AG20443 (cell line): ENCODE measurements around the gene RAB11A.
"Not testable (repeated sequence)": the region's sequence is repeated elsewhere in the genome, so short reads cannot be mapped to it uniquely, and the experiment has no call there.

Experiments
- DNase-seq: peaks from one replicate; pipeline ENCODE4 v3.0.0; 2012; ENCODE audit warnings: low spot score, mixed read lengths

The RAB11A gene

DNA sequence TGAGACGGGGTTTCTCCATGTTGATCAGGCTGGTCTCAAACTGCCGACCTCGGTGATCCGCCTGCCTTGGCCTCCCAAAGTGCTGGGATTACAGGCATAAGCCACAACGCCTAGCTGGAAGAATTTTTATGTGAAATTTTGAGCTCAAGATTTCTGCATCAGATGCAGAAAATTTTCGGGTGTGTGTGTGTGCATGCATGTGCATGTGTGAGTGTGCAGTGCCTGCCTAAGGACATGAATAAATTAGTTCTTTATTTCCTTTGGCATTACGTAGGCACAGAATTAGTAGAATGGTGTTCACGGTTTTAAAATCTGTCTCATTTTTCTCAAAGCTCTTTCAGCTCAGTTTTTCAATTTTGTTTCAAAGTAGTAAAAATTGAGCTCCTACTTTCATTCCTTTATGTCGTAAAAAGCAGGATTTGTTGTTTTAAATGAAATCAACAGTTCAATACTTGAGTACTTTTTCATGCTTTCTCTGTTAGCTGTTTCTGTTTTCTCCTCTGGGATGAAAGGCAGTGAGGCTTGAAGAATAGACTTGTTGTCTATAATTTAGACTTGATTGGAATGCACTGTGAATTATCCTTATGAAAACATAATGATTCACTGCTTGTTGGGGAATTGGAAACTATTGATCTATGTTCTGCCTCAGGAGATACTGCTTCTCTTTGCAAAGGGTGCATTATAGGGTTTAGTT, 23.3 kb upstream of the RAB11A start:
- DNase-seq = no peak

DNA sequence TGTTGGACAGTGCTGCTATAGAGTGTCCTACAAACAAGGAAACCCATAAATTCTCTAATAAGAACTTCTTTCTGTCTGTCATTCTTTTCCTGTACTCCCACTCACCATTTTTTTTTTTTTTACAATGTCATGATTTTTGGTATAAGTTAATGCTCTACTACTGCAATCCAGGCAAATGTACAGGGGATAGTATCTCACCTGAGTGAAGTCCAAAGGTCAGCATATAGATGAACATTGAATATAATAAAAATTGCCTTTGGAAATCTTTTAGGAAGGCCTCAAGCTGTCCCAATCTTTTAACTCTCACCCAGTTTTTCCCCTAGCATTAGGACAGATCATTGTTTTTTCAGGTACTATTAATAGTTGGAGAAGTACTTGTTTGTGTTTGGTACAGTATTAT, 21.3 kb upstream of the RAB11A start:
- no peak for DNase-seq

DNA sequence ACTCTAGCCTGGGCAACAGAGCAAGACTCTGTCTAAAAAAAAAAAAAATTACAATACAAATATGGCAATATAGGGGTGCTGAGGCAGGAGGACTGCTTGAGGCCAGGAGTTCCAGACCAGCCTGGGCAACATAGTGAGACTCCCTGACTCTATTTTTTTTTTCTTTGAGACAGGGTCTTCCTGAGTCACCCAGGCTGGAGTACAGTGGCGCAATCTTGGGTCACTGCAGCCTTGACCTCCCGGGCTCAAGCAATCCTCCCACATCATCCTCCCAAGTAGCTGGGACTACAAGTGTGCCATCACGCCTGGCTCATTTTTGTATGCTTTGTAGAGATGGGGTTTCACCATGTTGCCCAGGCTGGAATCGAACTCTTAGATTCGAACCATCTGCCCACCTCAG, 17.3 kb upstream of the RAB11A start:
- DNase-seq = no peak

DNA sequence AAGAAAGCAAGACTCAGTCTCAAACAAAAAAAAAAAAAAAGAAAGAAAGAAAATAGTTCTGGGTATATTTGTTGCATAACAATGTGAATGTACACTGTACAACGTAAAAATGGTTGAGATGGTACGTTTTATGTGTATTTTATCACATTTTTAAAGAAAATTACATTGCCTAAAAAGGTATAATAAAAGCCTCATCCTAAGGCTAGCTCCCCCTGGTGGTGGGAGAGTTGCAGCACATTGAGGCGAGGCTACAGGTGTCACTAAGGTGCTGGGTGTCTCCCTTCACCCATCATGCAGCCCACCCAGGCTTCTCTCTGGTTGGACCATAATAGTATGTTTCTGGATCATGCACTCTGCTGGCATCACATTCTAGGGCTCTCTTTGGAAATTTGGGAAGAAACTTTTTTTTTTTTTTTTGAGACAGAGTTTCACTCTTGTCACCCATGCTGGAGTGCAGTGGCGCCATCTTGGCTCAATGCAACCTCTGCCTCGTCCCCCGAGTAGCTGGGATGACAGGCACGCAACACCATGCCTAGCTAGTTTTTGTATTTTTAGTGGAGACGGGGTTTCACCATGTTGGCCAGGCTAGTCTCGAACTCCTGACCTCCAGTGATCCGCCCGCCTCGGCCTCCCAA, 12.4 kb upstream of the RAB11A start:
- peak; percentile 53 for DNase-seq

DNA sequence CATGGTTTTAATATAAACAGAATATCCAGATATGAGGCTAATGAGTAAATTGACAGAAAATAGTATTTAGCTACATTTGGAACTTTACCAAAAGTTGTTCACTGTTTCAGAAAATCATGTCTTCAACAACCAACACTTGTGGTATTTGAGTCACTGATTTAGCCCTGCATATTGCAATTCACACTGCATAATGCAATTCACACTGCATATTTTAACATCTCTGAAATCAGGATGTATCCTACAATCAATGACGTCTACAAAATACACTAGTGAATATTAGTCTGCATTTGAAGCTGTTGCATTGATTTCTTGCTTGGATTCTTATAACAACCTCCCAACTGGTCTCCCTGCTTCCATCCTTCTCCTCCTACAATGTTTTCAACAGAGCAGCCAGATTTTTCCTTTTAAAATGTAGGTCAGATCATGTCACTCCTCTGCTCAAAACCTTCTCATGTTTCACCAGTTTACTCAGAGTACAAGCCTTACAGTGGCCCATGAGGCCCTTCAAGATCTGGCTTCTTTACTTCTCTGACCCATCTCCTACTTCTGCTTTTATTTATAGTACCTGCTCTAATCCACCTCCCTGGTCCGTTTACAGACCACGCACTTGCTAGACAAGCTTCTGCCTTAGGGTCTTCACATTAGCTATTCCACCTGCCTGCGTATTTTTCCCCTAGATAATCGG, 11.4 kb upstream of the RAB11A start:
- DNase-seq = no peak

DNA sequence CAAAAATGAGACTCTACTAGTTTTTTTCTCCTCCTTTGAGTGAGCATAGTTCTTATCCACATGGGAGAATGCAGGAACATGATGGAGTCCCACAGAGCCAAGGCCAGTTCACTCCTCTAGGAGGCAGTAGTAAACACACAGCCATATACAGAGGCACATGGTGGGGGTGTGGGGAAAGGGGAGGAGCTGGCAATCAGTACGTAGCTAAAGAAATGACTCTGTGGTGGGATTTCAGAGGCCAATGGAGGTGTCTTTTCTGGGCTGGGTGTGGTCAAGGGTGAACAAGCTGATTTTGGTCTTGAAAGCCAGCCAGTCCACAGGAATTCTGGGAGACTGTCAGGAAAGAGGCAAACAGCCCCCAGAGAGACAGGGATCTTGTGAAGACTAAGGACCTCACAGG, 6.6 kb upstream of the RAB11A start:
- DNase-seq = peak; percentile 60

DNA sequence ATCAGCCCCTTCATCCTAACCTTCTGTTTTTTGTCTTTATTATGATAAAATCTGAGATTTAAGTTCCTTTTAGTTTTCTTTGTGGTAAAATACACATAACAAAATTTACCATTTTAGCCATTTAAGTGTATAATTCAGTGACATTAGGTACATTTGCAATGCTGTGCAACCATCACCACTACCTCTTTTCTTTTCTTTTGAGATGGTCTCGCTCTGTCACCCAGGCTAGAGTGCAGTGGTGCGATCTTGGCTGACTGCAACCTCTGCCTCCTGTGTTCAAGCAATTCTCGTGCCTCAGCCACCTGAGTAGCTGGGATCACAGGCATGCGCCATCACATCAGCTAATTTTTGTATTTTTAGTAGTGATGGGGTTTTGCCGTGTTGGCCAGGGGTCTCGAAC, 6.2 kb upstream of the RAB11A start:
- no peak for DNase-seq

DNA sequence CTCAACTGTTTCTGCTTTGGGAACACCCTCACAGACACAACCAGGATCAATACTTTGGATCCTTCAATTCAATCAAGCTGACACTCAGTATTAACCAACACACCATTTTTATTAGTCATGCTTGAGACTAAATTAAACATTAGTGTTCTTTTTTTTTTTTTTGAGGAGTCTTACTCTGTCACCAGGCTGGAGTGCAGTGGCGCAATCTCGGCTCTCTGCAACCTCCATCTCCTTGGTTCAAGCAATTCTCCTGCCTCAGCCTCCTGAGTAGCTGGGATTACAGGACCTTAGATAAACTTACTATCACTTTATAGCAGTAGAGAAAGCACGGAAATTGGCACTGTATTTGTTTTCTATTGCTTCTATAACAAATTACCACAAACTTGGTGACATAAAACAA, 2.0 kb upstream of the RAB11A start:
- DNase-seq = no peak

DNA sequence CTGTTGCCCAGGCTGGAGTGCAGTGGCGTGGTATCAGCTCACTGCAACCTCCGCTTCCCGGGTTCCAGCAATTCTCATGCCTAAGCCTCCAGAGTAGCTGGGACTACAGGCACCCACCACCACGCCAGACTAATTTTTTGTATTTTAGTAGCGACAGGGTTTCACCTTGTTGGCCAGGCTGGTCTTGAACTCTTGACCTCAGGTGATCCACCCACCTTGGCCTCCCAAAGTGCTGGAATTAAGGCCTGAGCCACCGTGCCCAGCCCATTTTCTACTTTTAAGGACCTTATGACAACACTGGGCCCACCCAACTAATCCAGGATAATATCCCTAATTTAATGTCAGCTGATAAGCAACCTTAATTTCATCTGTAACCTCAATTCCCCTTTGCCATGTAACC, 1.4 kb upstream of the RAB11A start:
- not testable (repeated sequence) for DNase-seq

DNA sequence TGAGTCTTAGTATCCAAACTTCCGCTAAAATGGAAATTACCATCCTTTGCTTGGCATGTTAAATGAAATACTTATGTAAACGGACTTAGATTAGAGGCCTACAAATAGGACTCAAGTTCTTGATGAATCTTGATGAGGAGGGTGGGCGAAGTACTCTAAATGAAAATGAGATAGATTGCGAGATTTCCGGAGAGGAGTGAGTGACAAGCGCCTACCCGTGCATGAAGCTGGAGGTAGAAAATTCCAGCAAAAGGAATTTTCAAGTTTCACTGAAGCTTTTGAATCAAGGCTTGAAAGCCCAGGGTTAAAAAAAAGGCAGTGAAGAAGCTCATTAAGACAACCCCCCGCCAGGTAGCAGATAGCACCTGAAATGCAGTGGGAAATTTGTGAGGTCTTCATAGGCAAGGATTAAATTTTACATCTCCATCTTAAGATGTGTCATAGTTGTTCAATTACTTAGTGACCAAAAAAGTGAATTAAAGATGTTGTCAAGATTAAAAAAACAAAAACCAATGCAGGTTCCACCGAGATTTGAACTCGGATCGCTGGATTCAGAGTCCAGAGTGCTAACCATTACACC, 655 bp upstream of the RAB11A start:
- DNase-seq = no peak

DNA sequence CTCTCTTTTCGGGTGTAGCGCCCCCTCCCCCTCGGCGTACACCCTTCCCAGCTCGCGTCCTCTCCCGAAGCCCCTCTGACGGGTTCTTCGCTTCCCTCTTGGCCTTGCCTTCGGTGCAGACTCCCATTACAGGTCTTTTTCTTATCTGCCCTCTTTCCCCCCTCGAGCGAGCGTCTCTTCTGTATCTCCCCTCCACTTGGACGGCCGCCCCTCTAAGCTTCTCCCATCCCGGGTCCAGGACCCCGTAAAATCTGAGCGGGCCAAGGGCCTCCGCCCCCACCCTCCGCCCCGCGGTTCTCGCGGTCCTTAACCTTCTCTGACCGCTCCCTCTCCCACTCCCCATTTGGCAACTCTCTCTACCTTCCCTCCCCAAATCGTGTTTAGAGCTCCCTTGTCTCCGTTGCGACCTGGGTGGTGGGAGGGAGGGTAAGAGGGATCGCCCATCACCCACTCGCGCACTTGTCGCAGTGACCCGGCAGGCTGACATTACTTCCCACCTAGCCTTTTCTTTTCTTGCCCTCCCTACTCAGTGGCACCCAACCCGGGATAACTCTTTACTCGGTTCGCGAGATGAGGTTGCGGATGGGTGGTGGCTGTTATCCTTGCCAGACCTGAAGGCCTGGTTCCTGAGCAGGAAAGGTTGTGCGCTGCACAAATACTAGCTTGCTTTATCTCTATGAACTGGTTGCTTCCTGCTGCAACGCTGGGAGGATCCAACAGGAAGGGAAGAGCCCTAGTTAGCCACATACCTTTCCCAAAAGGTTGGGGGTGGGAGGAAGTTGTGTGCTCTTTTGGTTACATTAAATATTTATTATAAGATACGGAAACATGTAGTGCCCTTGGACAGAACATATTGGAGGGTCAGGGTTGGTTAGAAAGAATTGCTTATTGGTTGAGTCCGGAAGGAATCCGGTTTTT, 922 bp downstream of the RAB11A start:
- peak; percentile 24 for DNase-seq

DNA sequence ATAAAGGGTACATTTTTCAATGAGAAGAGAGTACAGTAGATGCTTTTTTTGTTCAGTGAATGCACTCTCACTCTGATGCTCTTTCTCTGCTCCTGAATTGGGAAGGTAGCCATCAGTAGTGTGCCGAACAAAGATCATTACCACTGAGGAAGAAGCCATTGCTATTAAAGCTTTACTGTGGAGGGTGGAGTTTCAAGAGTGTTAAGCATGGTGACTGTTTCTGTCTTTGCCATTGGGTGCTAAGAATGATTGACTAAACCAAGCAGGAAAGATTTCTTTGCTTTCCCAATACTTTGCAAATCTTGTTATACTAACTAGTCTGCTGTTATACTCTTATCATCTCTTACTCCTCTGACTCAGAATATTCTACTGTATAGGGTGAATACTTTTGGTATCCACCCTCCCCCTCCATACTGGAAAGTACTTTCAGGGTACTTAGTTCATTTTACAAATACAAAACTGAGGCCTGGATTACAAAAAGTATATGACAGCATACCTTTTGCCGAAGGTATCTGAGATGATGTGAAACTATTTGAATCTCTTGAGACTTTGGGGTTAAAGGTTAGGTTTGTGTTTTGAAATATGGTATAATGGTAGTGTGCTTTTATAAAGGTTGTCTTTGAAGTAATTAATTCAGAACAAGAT, 1.7 kb downstream of the RAB11A start:
- DNase-seq = peak; percentile 31

DNA sequence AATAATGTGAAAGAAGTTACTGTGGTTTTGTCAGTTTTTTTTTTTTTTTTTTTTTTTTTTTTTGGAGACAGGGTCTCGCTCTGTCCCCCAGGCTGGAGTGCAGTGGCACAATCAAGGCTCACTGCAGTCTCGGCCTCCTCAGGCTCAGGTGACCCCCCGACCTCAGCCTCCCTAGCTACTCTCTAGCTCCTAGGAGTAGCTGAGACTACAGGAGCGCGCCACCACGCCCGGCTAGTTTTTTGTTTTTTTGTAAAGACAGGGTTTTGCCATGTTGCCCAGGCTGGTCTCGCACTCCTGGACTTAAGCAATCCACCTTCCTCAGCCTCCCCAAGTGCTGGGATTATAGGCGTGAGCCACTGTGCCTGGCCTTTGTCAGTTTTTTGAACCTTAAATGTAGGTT, 2.6 kb downstream of the RAB11A start:
- DNase-seq = not testable (repeated sequence)

DNA sequence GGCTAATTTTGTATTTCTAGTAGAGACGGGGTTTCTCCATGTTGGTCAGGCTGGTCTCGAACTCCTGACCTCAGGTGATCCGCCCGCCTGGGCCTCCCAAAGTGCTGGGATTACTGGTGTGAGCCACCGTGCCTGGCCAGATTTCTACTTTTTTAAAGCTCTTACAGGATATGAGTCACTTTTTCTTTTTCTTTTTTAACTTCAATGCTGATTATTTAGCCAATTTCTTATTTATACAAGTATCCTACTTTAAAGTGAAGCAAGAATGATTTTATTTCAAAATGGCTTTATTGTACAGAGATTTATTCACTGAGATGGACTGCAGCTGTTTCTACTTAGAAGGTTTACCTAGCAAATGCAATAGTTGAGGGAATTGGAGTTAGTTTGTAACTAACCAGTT, 3.3 kb downstream of the RAB11A start:
- not testable (repeated sequence) for DNase-seq

DNA sequence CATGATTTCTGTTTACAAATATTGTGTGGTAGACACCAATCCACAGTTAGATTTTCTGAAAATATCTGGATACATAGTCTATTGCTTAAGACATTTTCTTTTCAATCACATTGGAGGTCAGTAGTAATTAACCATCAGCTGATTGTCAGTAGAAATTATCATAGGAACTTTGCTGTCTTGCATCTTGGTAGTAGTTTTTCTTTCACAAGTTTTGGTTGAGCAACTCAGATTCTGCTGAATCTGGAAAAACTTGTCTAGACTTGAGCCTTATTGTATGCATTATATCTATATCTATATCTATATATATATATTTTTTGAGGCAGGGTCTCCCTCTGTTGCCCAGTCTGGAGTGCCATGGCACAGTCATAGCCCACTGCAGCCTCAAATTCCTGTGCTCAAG, 4.0 kb downstream of the RAB11A start:
- DNase-seq = no peak

DNA sequence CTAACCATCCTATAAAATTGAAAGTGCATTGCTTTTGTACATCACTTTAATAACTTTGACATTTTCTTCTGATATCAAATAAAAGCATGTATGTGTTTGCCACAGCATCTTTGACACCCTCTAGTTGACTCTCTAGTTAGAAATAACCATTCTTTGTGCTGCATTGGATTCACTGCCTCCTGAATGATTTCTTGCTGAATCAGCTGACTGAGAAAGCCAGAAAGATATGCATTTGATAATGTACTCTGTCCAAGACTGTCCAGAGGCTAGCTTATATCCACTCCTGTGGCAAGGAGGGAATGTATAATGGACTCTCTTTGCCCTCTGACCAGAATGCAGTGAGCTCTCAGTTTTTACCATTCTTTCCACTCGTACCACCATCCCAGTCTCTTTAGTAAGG, 6.2 kb downstream of the RAB11A start:
- no peak for DNase-seq

DNA sequence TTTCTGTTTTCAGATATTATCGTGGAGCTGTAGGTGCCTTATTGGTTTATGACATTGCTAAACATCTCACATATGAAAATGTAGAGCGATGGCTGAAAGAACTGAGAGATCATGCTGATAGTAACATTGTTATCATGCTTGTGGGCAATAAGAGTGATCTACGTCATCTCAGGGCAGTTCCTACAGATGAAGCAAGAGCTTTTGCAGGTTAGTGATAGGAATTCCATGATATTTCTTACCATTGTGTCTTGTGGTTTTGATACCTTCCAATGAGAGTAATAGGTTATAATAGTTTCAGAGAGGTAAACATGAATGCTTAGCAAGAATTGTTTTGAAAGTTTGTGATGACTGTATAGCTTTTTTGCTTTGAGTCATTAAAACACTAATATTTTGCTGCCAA, 8.5 kb downstream of the RAB11A start:
- no peak for DNase-seq

DNA sequence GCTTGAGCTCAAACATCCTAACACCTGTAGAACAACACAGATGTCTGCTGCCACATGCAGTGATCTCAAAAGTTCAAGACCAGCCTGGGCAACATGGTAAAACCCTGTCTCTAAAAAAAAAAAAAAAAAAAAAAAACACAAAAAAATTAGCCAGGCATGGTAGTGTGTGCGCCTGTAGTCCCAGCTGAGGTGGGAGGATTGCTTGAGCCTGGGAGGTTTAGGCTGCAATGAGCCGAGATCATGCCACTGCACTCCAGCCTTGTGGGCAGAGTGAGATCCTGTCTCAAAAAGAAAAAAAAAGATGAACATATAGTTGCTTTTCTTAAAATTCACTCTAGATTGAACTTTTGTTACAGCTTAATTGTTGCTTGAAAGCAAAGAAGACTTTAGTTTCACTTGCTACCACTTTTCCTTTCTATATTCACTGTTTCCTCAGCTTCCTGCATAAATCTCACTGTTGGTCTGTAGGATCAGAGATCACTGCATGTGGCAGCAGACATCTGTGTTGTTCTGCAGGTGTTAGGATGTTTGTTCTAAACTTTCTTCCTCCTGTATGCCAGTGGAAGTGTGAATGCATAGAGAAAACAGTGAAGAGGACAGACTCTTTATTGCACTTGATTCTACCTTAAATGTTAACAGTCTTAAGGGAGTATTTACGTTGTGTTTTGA, 12.6 kb downstream of the RAB11A start:
- DNase-seq = no peak

DNA sequence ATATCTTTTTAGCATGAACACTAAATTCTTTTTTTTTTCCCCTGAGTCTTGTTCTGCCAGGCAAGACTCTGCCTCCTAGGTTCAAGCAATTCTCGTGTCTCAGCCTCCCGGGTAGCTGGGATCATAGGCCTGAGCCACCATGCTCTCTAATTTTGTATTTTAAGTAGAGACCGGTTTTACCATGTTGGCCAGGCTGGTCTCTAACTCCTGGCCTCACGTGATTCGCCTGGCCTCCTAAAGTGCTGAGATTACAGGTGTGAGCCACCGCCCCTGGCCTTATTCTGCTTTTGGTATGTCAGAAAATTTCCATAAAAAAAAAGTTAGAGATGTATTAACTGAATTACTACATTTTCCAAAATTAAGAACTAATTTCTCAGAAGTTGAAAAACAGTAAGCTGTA, 14.3 kb downstream of the RAB11A start:
- DNase-seq = no peak

DNA sequence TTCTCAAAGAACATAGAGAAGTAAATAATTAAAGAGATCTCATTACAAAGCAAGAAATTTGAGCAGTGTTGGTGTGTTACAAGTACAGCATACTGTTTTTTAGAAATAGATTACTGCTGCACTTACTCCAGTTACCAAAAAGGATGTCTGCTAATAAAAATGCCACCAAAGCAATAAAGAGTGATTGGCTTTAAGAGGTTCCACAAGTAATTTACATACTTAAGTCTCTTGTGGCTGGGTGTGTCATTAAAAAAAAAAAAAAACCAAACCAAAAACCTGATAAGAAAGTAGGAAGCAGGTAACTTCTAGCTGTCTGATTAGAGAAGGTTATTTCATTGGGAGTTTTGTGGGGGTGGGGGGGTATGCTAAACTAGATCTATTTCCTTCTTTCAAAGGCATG, 15.2 kb downstream of the RAB11A start:
- no peak for DNase-seq

DNA sequence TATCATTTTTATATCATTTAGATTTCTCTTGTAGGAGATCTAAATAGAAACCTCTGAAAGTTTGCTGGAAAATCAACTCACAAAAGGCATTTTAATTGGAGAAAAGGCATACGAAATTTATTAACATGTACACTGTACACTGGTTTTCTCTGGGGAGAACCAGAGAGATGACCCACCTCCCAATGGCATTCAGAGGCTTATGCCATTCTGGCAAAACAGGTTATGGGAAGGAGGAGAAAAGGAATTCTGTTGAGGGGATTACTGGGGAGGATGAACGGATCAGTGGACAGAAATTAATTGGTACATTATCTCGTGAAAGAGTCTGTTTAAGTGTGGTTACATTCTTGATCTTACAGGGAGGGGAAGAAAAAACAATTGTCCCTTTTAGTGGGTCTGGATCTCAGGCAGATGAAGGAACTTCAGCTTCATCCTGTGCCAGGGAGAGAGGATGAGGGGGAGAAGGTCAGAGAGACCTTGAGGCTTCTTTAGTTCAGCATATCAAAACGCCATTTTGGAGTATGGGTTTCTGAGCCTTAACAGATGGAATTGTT, 16.5 kb downstream of the RAB11A start:
- DNase-seq = no peak
